Neural cell (in vitro differentiated cells): ENCODE data around the gene SV2C. TPM values are rescaled to one million over a fixed set of nuclear protein-coding genes. Genes with fewer than 3 reads are reported as not detected.

ENCODE experiments used
- H2AFZ ChIP-seq: fragments of 200-600, 300-800 bp; sonication (generic), shearing (Covaris generic); 2 replicates; pipeline ENCODE4 v1.6.0; 2014; ENCODE audit warnings: low read depth, mild to moderate bottlenecking, antibody characterized with exemption, low read length, moderate library complexity
- H3F3A ChIP-seq: fragments of 200-600 bp; shearing (Covaris generic); 2 replicates; pipeline ENCODE4 v1.6.1; 2016; ENCODE audit warnings: mild to moderate bottlenecking, moderate library complexity, mixed read lengths, antibody characterized with exemption, low read length; ENCODE audit not compliant: insufficient read depth, poor library complexity, severe bottlenecking
- H3K27ac ChIP-seq: fragments of 200-600, 300-800 bp; sonication (generic), shearing (Covaris generic); 2 replicates; pipeline ENCODE4 v1.5.1; 2014; ENCODE audit warnings: mild to moderate bottlenecking, low read length, moderate library complexity
- H3K27me3 ChIP-seq: fragments of 300-800, 200-600 bp; sonication (generic), shearing (Covaris generic); 2 replicates; pipeline ENCODE4 v1.6.0; 2014; ENCODE audit warnings: mild to moderate bottlenecking, low read depth, low read length, moderate library complexity; ENCODE audit not compliant: insufficient read depth
- H3K36me3 ChIP-seq: fragments of 300-800, 200-600 bp; sonication (generic), shearing (Covaris generic); 2 replicates; pipeline ENCODE4 v1.5.1; 2014; ENCODE audit warnings: mild to moderate bottlenecking, antibody characterized with exemption, low read length, moderate library complexity; ENCODE audit not compliant: insufficient read depth
- H3K4me2 ChIP-seq: fragments of 300-800, 200-600 bp; sonication (generic), shearing (Covaris generic); 2 replicates; pipeline ENCODE4 v1.6.0; 2014; ENCODE audit warnings: mild to moderate bottlenecking, low read length
- H3K4me3 ChIP-seq: fragments of 300-800, 200-600 bp; sonication (generic), shearing (Covaris generic); 2 replicates; pipeline ENCODE4 v1.5.1; 2014; ENCODE audit warnings: mild to moderate bottlenecking, low read length, moderate library complexity
- H3K79me2 ChIP-seq: fragments of 200-600 bp; shearing (Covaris generic); replicated peaks from 2 replicates; pipeline ENCODE4 v1.6.0; 2014; ENCODE audit warnings: mild to moderate bottlenecking, low read length, moderate library complexity; ENCODE audit not compliant: insufficient read depth
- H3K9ac ChIP-seq: fragments of 300-800, 200-600 bp; sonication (generic), shearing (Covaris generic); 2 replicates; pipeline ENCODE4 v1.6.1; 2016; ENCODE audit warnings: mild to moderate bottlenecking, low read length, mixed read lengths
- H3K9me2 ChIP-seq: fragments of 200-600 bp; shearing (Covaris generic); 2 replicates; pipeline ENCODE4 v1.6.1; 2016; ENCODE audit warnings: mild to moderate bottlenecking, low read length, mixed read lengths; ENCODE audit not compliant: insufficient read depth
- H3K9me3 ChIP-seq: fragments of 200-600, 300-800 bp; sonication (generic), shearing (Covaris generic); 2 replicates; pipeline ENCODE4 v1.6.1; 2016; ENCODE audit warnings: mild to moderate bottlenecking, mixed run types, low read length, moderate library complexity, mixed read lengths
- H4K20me1 ChIP-seq: fragments of 200-600 bp; shearing (Covaris generic); 2 replicates; pipeline ENCODE4 v1.6.1; 2016; ENCODE audit warnings: mild to moderate bottlenecking, mixed run types; ENCODE audit not compliant: insufficient read depth
- CTCF ChIP-seq: fragments of 450-650 bp; IDR thresholded peaks from 2 replicates; pipeline ENCODE4 v1.5.1; 2014; ENCODE audit warnings: antibody characterized with exemption, mild to moderate bottlenecking, moderate library complexity; ENCODE audit not compliant: poor library complexity, severe bottlenecking
- EP300 ChIP-seq: fragments of 450-650 bp; conservative IDR thresholded peaks from 2 replicates; pipeline ENCODE4 v1.6.1; 2014; ENCODE audit warnings: antibody characterized with exemption, mild to moderate bottlenecking, moderate library complexity; ENCODE audit not compliant: poor library complexity, severe bottlenecking
- EZH2 ChIP-seq: fragments of 200-600, 300-800 bp; shearing (Covaris generic), sonication (generic); IDR thresholded peaks from 2 replicates; pipeline ENCODE4 v1.6.1; 2014; ENCODE audit warnings: antibody characterized with exemption, low read length, borderline replicate concordance, mild to moderate bottlenecking; ENCODE audit not compliant: insufficient read depth, poor library complexity, severe bottlenecking
- MXI1 ChIP-seq: fragments of 450-650 bp; conservative IDR thresholded peaks from 2 replicates; pipeline ENCODE4 v1.6.1; 2014; ENCODE audit warnings: antibody characterized with exemption, mild to moderate bottlenecking; ENCODE audit not compliant: poor library complexity, severe bottlenecking
- POLR2AphosphoS5 ChIP-seq: IDR thresholded peaks from 2 replicates; pipeline ENCODE4 v1.6.1; 2012
- RAD21 ChIP-seq: fragments of 450-650 bp; conservative IDR thresholded peaks from 2 replicates; pipeline ENCODE4 v1.6.1; 2014; ENCODE audit warnings: antibody characterized with exemption, mild to moderate bottlenecking, moderate library complexity
- REST ChIP-seq: IDR thresholded peaks from 2 replicates; pipeline ENCODE4 v1.6.1; 2012; ENCODE audit warnings: borderline replicate concordance
- SMC3 ChIP-seq: fragments of 450-650 bp; conservative IDR thresholded peaks from 2 replicates; pipeline ENCODE4 v1.6.1; 2014; ENCODE audit warnings: antibody characterized with exemption, mild to moderate bottlenecking, moderate library complexity; ENCODE audit not compliant: poor library complexity
- TAF1 ChIP-seq: IDR thresholded peaks from 2 replicates; pipeline ENCODE4 v1.6.1; 2012; ENCODE audit warnings: low read depth
- polyA plus RNA-seq: library from polyadenylated mRNA; depleted of rRNA; stranded (reverse); fragments of >200 nt; gene quantifications from 2 replicates; pipeline ENCODE4 v1.2.3, GENCODE V29; 2014

Gene SV2C
- polyA plus RNA-seq, 1 donor from 2014 or later = 0.45 TPM

GRCh38 chr5:76283670-76284069, 200.5 kb downstream of the SV2C start:
- H3K27me3 ChIP-seq = no peaks in the 10 kb centered on the region
- no peaks in the 10 kb centered on the region for H3K79me2 ChIP-seq
- no peaks in the 10 kb centered on the region for H3K9me2 ChIP-seq
- no peak overlapping the region for H3K9ac ChIP-seq
- no peaks in the 10 kb centered on the region for H3F3A ChIP-seq
- no peak overlapping the region for H3K4me3 ChIP-seq
- H4K20me1 ChIP-seq = no peaks in the 10 kb centered on the region
- TF ChIP-seq TAF1 = no peak
- TF ChIP-seq CTCF = no peak
- TF ChIP-seq POLR2AphosphoS5 = no peak
- no peak for TF ChIP-seq MXI1
- no peak for TF ChIP-seq RAD21
- no peak for TF ChIP-seq EZH2
- no peak for TF ChIP-seq SMC3
- TF ChIP-seq EP300 = no peak
- no peak for TF ChIP-seq REST
- H3K27ac ChIP-seq = no peak overlapping the region
- H3K4me2 ChIP-seq = no peak overlapping the region
- no peaks in the 10 kb centered on the region for H3K9me3 ChIP-seq
- no peak overlapping the region for H2AFZ ChIP-seq
- H3K36me3 ChIP-seq = no peaks in the 10 kb centered on the region

- H4K20me1 ChIP-seq = no peaks in the 10 kb centered on the region
- H3K9me3 ChIP-seq = no peaks in the 10 kb centered on the region
- H3K4me3 ChIP-seq = no peak overlapping the region
- H3K9ac ChIP-seq = no peak overlapping the region
- H3F3A ChIP-seq = no peaks in the 10 kb centered on the region
- no peaks in the 10 kb centered on the region for H3K27me3 ChIP-seq
- H3K27ac ChIP-seq = no peak overlapping the region
- TF ChIP-seq MXI1 = no peak
- TF ChIP-seq RAD21 = no peak
- no peak for TF ChIP-seq POLR2AphosphoS5
- TF ChIP-seq SMC3 = no peak
- no peak for TF ChIP-seq TAF1
- no peak for TF ChIP-seq EZH2
- TF ChIP-seq REST = no peak
- no peak for TF ChIP-seq CTCF
- TF ChIP-seq EP300 = no peak
- H3K79me2 ChIP-seq = no peaks in the 10 kb centered on the region
- H3K9me2 ChIP-seq = no peaks in the 10 kb centered on the region
- no peak overlapping the region for H3K4me2 ChIP-seq
- H3K36me3 ChIP-seq = no peaks in the 10 kb centered on the region
- H2AFZ ChIP-seq = no peak overlapping the region
Observed at GRCh38 chr5:76289692-76290091, 206.5 kb downstream of the SV2C start.
